Suprapubic skin (tissue), 3 donors: ENCODE results near the gene ATE1.

Experiments used
- CTCF ChIP-seq, 2 donors: fragments of 200-600 bp in 1 of 2; fragments of 450-650 bp in 1 of 2; sonication (generic) in 1 of 2; IDR thresholded peaks; one replicate each; pipeline ENCODE4 v1.5.1; 2016 to 2019; ENCODE audit warnings: antibody characterized with exemption in 2 of 2, mild to moderate bottlenecking in 1 of 2, moderate library complexity in 1 of 2
- POLR2A ChIP-seq, 2 donors: fragments of 450-650 bp; IDR thresholded peaks; one replicate each; pipeline ENCODE4 v1.6.1; 2017; ENCODE audit warnings: antibody characterized with exemption in 2 of 2, mild to moderate bottlenecking in 2 of 2, moderate library complexity in 2 of 2

DNA sequence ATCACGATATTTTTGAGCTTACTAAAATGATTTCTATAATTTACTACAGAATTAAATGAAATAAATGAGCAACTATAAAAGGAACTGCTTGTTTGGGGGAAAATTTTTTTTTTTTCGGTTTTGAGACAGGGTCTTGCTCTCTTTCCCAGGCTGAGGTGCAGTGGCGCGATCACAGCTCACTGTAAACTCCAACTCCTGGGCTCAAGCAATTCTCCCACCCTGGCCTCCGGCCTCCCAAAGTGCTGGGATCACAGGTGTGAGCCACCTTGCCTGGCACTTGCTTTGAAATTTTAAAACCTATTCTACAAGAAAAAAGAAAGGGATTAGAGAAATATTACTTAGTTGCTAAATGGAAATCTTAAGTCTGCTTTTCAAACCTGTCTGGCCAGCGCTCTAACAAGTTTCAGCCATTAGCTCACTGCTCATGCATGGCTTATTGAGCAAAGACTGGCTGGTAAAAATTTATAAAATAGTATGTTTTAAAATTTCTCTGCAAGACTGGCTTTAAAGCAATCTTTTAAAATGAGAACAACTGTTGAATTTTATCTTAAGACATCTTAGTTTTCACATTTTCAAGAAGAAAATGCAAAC is 144.0 kb downstream of the ATE1 start:
- no peak for TF ChIP-seq CTCF (IDR thresholded peaks at IDR 0.05)
- no peak for TF ChIP-seq POLR2A (IDR thresholded peaks at IDR 0.05)
